GM21390 (cell line): ENCODE measurements around the gene NPTN.
"Not testable (repeated sequence)": the region's sequence is repeated elsewhere in the genome, so short reads cannot be mapped to it uniquely, and the experiment has no call there.

Source experiments
- ATAC-seq: cut with Tn5 transposase; IDR thresholded peaks from one replicate; pipeline ENCODE4 v1.9.1; 2021; ENCODE audit not compliant: unreplicated experiment

The NPTN gene

DNA sequence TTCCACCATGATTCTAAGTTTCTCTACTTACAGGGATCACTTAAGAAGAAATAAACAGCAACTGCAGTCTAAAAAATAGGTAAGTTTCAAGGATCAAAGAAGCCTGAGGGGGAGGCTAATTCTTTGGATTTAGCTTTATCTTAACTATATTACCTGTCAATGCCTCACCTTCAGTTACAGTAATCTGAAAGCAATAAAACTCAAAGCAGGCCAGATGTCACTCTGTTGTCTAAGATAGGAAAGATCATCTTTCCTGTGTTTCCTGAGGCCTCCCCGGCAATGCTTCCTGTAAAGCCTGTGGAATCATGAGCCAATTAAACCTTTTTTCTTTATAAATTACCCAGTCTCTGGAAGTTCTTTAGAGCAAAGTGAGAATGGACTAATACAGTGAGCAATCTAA, 60.2 kb downstream of the NPTN start:
- ATAC-seq = no peak

- ATAC-seq = no peak
These were observed 60.9 kb downstream of the NPTN start for GRCh38 chr15:73572296-73572695.

- no peak for ATAC-seq
These were observed 61.8 kb downstream of the NPTN start for GRCh38 chr15:73571346-73571745.

- no peak for ATAC-seq
These were observed 62.7 kb downstream of the NPTN start for GRCh38 chr15:73570355-73571032.

DNA sequence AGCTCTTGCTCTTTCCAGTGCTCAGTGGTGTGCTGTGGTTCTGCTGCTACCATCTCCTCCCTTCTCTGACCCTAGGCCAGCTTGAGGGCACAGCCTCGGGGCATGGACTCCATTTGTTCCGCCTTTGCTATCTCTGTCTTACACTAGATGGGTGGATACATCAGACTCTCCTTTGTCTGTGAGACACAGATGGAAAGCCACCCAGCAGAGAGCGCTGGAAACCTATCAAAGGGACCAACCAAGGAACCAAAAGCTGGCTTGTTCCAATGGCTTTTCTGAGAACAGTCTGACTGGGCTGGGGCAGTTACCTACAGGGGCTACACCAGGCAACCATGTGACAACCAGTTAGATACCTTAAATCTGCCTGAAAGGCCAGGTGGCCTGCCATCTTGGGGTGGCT, 63.8 kb downstream of the NPTN start:
- no peak for ATAC-seq

GRCh38 chr15:73568564-73569280, 64.5 kb downstream of the NPTN start:
- ATAC-seq = no peak

GRCh38 chr15:73567020-73567419, 66.2 kb downstream of the NPTN start:
- no peak for ATAC-seq

- ATAC-seq = no peak
These were observed 68.9 kb downstream of the NPTN start for GRCh38 chr15:73564255-73564654.

DNA sequence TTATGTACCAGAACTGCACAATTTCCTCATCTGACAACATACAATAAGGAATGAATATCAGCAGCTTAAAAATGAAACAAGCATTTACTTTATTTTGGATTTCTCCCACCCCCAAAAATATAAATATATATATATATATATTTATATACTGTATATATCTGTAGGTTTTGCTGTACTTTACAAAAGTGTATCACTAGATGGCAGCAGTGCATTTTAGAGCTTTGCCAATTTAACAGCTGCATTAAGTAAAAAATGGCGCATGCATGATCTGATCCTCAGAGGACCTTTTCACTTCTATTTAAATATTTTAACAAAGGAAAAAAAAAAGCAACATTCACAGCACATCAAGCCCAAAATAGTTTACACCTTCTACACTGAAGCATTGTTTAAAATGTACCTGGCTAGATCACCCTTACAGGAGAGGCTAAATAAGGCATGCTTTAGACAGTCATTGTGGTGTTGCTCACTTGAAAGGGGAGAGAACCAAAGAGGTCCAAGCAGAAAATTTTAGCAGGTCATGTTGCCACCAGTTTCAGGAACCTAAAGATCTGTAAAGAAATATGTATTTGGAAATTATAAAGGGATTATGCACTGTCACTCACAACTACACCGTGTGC, 72.6 kb downstream of the NPTN start:
- ATAC-seq = no peak

DNA sequence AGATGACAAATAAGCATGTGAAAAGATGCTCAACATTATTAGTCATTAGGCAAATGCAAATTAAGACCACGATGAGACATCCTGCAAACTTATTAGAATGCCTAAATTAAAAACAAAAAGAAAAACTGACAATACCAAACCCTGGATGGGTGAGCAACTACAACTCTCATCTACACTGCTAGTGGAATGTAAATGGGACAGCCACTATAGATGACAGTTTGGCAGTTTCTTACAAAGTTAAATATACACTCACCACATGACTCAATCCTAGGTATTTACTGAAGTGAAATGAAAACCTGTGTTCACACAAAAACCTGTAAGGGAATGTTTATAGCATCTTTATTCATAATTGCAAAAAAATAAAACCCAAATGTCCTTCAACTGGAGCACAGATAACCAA, 74.7 kb downstream of the NPTN start:
- ATAC-seq = no peak

- no peak for ATAC-seq
These were observed 78.1 kb downstream of the NPTN start for GRCh38 chr15:73555080-73555479.

- ATAC-seq = no peak
These were observed 83.0 kb downstream of the NPTN start for GRCh38 chr15:73550190-73550589.

DNA sequence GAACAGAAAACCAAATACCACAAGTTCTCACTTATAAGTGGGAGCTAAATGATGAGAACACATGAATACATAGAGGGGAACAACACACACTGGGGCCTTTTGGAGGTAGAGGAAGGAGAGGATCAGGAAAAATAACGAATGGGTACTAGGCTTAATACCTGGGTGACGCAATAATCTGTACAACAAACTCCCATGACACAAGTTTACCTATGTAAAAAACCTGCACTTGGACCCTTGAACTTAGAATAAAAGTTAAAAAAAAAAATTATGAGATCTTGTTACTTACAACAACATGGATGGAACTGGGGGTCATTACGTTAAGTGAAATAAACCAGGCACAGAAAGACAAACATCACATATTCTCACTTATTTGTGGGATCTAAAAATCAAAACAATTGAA, 84.3 kb downstream of the NPTN start:
- ATAC-seq = not testable (repeated sequence)

DNA sequence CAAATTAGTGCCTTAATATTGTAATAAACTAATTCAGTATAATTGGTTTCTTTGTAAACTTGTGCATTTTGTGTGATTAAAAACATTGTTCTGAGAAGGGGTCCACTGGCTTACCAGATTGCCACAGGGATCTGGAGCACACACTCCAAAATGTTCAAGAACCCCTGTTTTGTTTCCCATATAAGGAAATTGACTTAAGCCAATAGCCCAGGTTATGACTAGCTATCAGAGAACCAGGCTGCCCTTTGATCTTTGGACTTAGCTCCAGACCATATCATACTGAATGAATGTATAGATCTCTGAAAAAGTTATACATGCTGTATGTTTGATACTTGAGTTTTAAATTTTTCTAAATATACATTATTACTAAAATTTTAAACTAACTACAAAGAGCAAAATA, 91.7 kb downstream of the NPTN start:
- no peak for ATAC-seq

- no peak for ATAC-seq
These were observed 93.0 kb downstream of the NPTN start for GRCh38 chr15:73540161-73540560.

DNA sequence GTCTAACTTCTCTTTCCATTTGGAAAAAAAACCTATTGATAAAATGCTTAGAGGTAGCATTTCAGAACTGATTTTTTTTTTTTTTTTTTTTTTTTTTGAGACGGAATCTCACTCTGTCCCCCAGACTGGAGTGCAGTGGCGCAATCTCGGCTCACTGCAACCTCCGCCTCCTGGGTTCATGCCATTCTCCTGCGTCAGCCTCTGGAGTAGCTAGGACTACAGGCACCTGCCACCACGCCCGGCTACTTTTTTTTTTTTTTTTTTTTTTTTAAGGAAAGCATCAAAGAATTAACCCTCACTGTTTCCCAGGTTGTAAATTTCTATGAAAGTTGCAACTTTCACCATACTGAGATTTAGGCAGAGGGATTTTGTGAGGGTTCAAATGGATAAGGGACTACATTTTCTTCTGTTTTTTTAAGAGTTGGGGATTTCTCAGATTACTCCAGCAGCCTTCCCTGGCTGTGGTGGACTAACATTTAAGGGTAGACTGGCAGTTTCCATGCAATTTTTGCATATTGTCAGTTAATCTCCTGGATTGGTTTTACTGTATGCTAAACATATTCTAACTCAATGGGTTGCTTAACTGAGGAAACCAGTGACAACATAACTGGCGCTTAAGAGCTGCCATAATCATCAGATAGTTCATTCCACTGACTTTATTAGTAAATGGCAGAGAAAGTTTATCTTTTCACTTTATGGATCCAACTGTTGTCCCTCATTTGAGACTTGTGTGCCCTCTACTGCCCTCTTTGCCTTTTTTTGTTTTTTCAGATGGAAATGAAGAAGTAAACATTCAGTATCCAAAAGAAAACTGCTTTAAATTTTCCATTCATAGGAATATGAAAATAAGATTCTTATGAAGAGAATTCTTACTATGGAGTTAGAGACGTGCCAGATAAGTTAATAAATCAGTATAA, 93.7 kb downstream of the NPTN start:
- ATAC-seq = no peak

DNA sequence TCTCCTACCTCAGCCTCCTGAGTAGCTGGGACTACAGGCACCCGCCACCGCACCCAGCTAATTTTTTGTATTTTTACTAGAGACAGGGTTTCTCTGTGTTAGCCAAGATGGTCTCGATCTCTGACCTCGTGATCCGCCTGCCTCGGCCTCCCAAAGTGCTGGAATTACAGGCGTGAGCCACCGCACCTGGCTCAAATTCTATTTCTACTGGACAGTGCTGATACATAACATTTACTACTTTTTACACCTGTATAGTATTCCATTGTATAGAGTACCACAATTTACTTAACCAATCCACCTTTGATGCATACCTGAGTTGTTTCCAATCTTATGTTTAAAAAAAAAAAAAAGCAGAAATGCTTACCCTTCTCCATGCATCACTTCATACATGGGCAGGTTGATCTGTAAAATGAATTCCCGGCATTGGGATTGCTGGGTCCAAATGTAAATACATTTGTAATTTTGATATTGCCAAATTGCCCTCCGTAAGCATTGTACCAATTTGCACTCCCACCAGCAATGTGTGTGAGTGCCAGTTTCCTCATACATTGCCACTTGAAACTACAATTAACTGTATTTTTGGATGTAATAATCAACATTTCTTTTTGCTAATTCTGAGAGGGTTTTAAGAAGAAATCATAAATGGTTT, 94.5 kb downstream of the NPTN start:
- ATAC-seq = no peak

GRCh38 chr15:73538123-73538522, 95.1 kb downstream of the NPTN start:
- no peak for ATAC-seq

GRCh38 chr15:73530649-73531048, 102.5 kb downstream of the NPTN start:
- ATAC-seq = no peak

DNA sequence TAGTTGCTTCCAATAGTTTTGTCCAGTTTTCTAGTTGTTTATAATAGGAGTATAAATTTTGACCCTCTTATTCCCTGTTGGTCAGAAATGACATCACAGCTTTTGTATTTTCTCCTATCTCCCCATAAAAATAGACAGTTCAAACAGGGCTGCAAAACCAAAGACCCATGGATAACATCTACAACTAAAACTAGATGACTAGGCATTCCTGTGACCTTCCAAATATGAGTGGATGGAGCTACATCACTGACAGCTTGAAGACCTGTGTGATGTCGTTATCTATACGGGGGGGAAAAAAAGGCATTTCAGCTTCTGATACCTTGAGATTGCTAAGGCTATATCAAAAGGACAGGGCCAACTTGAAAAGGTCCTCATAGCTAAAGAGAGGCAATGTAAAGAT, 105.6 kb downstream of the NPTN start:
- ATAC-seq = no peak

- ATAC-seq = no peak
These were observed 108.3 kb downstream of the NPTN start for GRCh38 chr15:73524919-73525318.
